ENCODE data around the gene YPEL5. TPM values are rescaled to one million over a fixed set of nuclear protein-coding genes. Genes with fewer than 3 reads are reported as not detected.
"Not testable (repeated sequence)": the region's sequence is repeated elsewhere in the genome, so short reads cannot be mapped to it uniquely, and the experiment has no call there.

The YPEL5 gene
- total RNA-seq, 1 donor from 2014 or later = 120 TPM

DNA sequence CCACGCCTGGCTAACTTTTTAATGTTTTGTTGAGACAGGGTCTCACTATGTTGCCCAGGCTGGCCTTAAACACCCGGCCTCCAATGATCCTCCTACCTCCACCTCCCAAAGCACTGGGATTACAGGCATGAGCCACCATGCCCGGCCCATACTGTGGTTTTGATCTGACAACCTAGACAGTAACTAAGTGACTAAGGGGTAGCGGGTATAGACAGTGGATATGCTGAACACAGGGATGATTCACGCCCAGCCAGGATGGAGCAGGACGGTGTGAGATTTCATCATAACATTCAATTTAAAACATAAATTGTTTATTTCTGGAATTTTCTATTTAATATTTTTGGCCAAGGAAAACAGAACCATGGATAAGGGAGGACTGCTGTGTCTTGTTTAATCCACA lies 36.0 kb upstream of the YPEL5 start:
- Mint-ChIP-seq H3K27ac (ENCODE audit: unreplicated experiment) (no peak overlapping the region), H3K4me3 (ENCODE audit: unreplicated experiment) (no peak overlapping the region), H3K9me3 (ENCODE audit: unreplicated experiment) (no peaks in the 10 kb centered on the region), H3K36me3 (ENCODE audit: low read depth, unreplicated experiment) (no peaks in the 10 kb centered on the region), H3K27me3 (ENCODE audit: unreplicated experiment) (peaks cover 3% of the 10 kb centered on the region), H3K4me1 (ENCODE audit: unreplicated experiment) (no peaks in the 10 kb centered on the region)
- TF ChIP-seq, protein P1, sequence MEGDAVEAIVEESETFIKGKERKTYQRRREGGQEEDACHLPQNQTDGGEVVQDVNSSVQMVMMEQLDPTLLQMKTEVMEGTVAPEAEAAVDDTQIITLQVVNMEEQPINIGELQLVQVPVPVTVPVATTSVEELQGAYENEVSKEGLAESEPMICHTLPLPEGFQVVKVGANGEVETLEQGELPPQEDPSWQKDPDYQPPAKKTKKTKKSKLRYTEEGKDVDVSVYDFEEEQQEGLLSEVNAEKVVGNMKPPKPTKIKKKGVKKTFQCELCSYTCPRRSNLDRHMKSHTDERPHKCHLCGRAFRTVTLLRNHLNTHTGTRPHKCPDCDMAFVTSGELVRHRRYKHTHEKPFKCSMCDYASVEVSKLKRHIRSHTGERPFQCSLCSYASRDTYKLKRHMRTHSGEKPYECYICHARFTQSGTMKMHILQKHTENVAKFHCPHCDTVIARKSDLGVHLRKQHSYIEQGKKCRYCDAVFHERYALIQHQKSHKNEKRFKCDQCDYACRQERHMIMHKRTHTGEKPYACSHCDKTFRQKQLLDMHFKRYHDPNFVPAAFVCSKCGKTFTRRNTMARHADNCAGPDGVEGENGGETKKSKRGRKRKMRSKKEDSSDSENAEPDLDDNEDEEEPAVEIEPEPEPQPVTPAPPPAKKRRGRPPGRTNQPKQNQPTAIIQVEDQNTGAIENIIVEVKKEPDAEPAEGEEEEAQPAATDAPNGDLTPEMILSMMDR (IDR thresholded peaks at IDR 0.05; ENCODE audit: unreplicated experiment) = no peak
- no peak for DNase-seq (ENCODE audit: low spot score)

DNA sequence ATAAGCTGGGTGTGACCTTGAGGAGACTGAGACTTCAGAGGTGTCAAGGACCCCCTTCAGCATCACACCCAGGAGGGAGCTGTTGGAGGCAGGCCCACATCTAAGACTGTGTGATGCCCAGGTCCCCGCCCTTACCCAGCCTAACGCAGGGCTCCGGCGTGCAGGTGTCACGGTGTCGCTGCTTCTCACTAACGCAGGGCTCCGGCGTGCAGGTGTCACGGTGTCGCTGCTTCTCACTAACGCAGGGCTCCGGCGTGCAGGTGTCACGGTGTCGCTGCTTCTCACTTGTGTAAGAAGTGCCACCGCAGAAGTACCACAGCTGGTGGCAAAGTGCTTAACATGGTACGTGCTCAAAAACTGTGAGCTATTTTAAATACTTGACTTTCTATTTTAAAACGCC lies 35.6 kb upstream of the YPEL5 start:
- H3K36me3 Mint-ChIP-seq (ENCODE audit: low read depth, unreplicated experiment); H3K4me1 Mint-ChIP-seq (ENCODE audit: unreplicated experiment); H3K27me3 Mint-ChIP-seq (ENCODE audit: unreplicated experiment): not testable (repeated sequence)

DNA sequence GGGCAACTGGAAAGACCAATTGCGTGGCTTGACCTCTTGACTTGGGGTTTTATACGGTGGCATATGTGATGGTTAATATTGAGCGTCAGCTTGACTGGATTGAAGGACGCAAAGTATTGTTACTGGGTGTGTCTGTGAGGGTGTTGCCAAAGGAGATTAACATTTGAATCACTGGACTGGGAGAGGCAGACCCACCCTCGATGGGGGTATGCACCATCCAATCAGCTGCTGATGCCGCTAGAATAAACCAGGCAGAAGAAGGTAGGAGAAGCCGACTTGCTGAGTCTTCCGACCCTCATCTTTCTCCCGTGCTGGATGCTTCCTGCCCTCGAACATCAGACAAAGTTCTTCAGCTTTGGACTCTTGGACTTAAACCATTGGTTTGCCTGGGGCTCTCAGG lies 34.2 kb upstream of the YPEL5 start:
- Mint-ChIP-seq H3K9me3 (ENCODE audit: unreplicated experiment) (no peaks in the 10 kb centered on the region), H3K4me3 (ENCODE audit: unreplicated experiment) (no peak overlapping the region), H3K27ac (ENCODE audit: unreplicated experiment) (no peak overlapping the region), H3K4me1 (ENCODE audit: unreplicated experiment) (no peaks in the 10 kb centered on the region), H3K27me3 (ENCODE audit: unreplicated experiment) (peaks cover 3% of the 10 kb centered on the region), H3K36me3 (ENCODE audit: low read depth, unreplicated experiment) (no peaks in the 10 kb centered on the region)
- TF ChIP-seq, protein P1 (IDR thresholded peaks at IDR 0.05; ENCODE audit: unreplicated experiment) = no peak
- DNase-seq (ENCODE audit: low spot score) = no peak

More for the DNA sequence above, 35.6 kb upstream of the YPEL5 start:
- H3K9me3 Mint-ChIP-seq (ENCODE audit: unreplicated experiment); DNase-seq (ENCODE audit: low spot score); H3K4me3 Mint-ChIP-seq (ENCODE audit: unreplicated experiment); H3K27ac Mint-ChIP-seq (ENCODE audit: unreplicated experiment): not testable (repeated sequence)

GRCh38 chr2:30113617-30114293 lies 33.1 kb upstream of the YPEL5 start:
- no peaks in the 10 kb centered on the region for H3K9me3 Mint-ChIP-seq (ENCODE audit: unreplicated experiment)
- H3K27me3 Mint-ChIP-seq (ENCODE audit: unreplicated experiment) = peaks cover 3% of the 10 kb centered on the region
- H3K27ac Mint-ChIP-seq (ENCODE audit: unreplicated experiment) = no peak overlapping the region
- H3K4me1 Mint-ChIP-seq (ENCODE audit: unreplicated experiment) = no peaks in the 10 kb centered on the region
- TF ChIP-seq, protein P1 (IDR thresholded peaks at IDR 0.05; ENCODE audit: unreplicated experiment) = no peak
- no peaks in the 10 kb centered on the region for H3K36me3 Mint-ChIP-seq (ENCODE audit: low read depth, unreplicated experiment)
- no peak for DNase-seq (ENCODE audit: low spot score)
- H3K4me3 Mint-ChIP-seq (ENCODE audit: unreplicated experiment) = no peak overlapping the region

- Mint-ChIP-seq H3K4me3 (ENCODE audit: unreplicated experiment) (no peak overlapping the region), H3K9me3 (ENCODE audit: unreplicated experiment) (no peaks in the 10 kb centered on the region), H3K27me3 (ENCODE audit: unreplicated experiment) (peaks cover 3% of the 10 kb centered on the region), H3K27ac (ENCODE audit: unreplicated experiment) (no peak overlapping the region), H3K4me1 (ENCODE audit: unreplicated experiment) (peaks cover 3% of the 10 kb centered on the region), H3K36me3 (ENCODE audit: low read depth, unreplicated experiment) (no peaks in the 10 kb centered on the region)
- TF ChIP-seq, protein P1 (IDR thresholded peaks at IDR 0.05; ENCODE audit: unreplicated experiment) = peak; percentile 96
- DNase-seq (ENCODE audit: low spot score) = peak; percentile 80
Measured at GRCh38 chr2:30115141-30115980, 31.4 kb upstream of the YPEL5 start.
